Measurements from ENCODE around the gene TMPRSS13. TPM values are rescaled to one million over a fixed set of nuclear protein-coding genes. Genes with fewer than 3 reads are reported as not detected.

TMPRSS13 gene
- total RNA-seq, 4 donors from 2014 or later, result 0.60 to 1.7 TPM; not detected in 2

- no peak overlapping the region for H3K4me3 ChIP-seq
- no peak for DNase-seq (ENCODE audit: low spot score in 2 of 2)
- H3K36me3 ChIP-seq, result no peaks in the 10 kb centered on the region
- no peaks in the 10 kb centered on the region for H3K9me3 ChIP-seq
- H3K27ac ChIP-seq, result no peak overlapping the region
- TF ChIP-seq POLR2A (IDR thresholded peaks at IDR 0.05) (no peak), EP300 (IDR thresholded peaks at IDR 0.05) (no peak)
- TF ChIP-seq, protein P1, sequence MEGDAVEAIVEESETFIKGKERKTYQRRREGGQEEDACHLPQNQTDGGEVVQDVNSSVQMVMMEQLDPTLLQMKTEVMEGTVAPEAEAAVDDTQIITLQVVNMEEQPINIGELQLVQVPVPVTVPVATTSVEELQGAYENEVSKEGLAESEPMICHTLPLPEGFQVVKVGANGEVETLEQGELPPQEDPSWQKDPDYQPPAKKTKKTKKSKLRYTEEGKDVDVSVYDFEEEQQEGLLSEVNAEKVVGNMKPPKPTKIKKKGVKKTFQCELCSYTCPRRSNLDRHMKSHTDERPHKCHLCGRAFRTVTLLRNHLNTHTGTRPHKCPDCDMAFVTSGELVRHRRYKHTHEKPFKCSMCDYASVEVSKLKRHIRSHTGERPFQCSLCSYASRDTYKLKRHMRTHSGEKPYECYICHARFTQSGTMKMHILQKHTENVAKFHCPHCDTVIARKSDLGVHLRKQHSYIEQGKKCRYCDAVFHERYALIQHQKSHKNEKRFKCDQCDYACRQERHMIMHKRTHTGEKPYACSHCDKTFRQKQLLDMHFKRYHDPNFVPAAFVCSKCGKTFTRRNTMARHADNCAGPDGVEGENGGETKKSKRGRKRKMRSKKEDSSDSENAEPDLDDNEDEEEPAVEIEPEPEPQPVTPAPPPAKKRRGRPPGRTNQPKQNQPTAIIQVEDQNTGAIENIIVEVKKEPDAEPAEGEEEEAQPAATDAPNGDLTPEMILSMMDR (IDR thresholded peaks at IDR 0.05), result no peak
- H3K27me3 ChIP-seq, result no peaks in the 10 kb centered on the region
- peaks cover 0 to 8% (median 3%) of the 10 kb centered on the region in 4 donors for H3K4me1 ChIP-seq
- WGBS, 2 donors, result 78 to 82% methylated on average over 12 of the region's 12 CpGs
These were observed 18.1 kb downstream of the TMPRSS13 start for GRCh38 chr11:117910941-117911655.

DNA sequence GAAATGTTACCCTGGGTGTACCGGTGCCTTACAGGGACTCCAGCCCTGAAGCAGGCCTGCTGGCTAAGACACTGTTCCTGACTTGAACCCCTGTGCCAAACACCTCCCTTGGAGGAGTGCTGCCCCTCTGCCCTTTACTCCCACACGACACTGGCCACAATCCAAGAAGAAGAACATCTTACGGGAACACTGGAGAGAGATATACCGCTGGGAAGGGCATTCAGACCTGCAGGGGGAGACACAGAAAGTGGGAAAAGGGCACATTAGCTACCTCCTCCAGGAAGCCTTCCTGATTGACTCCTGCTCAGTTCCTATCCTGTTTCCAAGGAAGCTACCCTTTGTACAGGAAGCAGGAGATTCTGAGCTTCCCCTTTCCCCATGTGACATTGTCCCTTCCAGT lies 18.7 kb downstream of the TMPRSS13 start:
- Histone ChIP-seq H3K27me3 (no peaks in the 10 kb centered on the region), H3K4me3 (no peak overlapping the region), H3K36me3 (no peaks in the 10 kb centered on the region), H3K27ac (no peak overlapping the region), H3K4me1 (peaks cover 0 to 8% (median 3%) of the 10 kb centered on the region in 4 donors), H3K9me3 (no peaks in the 10 kb centered on the region)
- no peak for DNase-seq (ENCODE audit: low spot score in 2 of 2)
- TF ChIP-seq EP300 (IDR thresholded peaks at IDR 0.05), result no peak
- no peak for TF ChIP-seq POLR2A (IDR thresholded peaks at IDR 0.05)
- TF ChIP-seq, protein P1 (IDR thresholded peaks at IDR 0.05), result no peak
- 42 to 56% methylated on average over 4 of the region's 4 CpGs for WGBS, 2 donors

- Histone ChIP-seq H3K27me3 (no peaks in the 10 kb centered on the region), H3K9me3 (no peaks in the 10 kb centered on the region), H3K36me3 (no peaks in the 10 kb centered on the region), H3K4me1 (peaks cover 0 to 8% (median 3%) of the 10 kb centered on the region in 4 donors), H3K4me3 (no peak overlapping the region), H3K27ac (no peak overlapping the region)
- no peak for TF ChIP-seq POLR2A (IDR thresholded peaks at IDR 0.05)
- DNase-seq (ENCODE audit: low spot score in 2 of 2), result no peak
- WGBS, 2 donors, result 87 to 89% methylated on average over 20 of the region's 20 CpGs
These were observed 19.4 kb downstream of the TMPRSS13 start for GRCh38 chr11:117909611-117910382.

- Histone ChIP-seq H3K4me1 (peaks cover 0 to 8% (median 3%) of the 10 kb centered on the region in 4 donors), H3K27ac (no peak overlapping the region), H3K36me3 (no peaks in the 10 kb centered on the region), H3K9me3 (no peaks in the 10 kb centered on the region), H3K27me3 (no peaks in the 10 kb centered on the region), H3K4me3 (no peak overlapping the region)
- TF ChIP-seq POLR2A (IDR thresholded peaks at IDR 0.05) (no peak), EP300 (IDR thresholded peaks at IDR 0.05) (no peak)
- TF ChIP-seq, protein P1 (IDR thresholded peaks at IDR 0.05), result no peak
- WGBS, 2 donors, result 74 to 75% methylated on average over 4 of the region's 4 CpGs
- DNase-seq (ENCODE audit: low spot score in 2 of 2), result no peak
These were observed 20.1 kb downstream of the TMPRSS13 start for GRCh38 chr11:117908959-117909610.

DNA sequence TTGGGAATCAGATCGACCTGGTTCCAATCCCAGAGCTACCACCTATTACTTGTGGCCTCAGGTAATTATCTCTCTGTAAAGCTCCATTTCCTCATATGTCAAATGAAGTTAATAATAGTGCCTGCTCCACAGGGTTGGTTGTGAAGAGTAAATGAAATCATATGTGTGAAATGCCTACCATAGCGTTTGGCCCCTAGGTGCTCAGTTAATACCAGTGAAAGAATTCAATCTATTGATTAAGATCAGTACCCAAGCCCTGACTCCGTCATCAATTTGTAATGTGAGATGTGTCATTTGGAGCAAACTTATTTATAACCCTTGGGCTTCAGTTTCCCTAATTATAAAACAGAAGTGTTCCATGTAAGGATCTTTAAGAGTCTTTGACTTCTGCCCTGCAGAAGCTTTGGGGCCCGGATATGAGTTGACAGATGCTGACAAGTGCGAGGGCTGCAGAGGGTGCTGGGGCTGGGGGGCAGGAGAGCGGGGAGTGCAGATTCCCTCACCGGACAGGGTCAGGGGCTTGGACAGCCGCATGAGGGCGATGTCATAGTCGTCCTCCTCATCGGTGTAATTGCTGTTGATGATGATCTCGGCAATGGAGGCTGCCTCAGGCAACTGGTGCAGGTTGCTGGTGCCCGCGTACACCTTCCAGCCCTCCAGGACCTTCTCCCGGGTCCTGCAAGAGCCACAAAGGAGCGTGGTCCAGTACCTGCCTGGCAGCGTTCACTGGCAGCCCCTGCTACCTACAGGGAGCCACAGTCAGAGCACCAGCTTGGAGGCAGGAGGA lies 20.9 kb downstream of the TMPRSS13 start:
- Histone ChIP-seq H3K4me1 (peaks cover 0 to 8% (median 3%) of the 10 kb centered on the region in 4 donors), H3K36me3 (no peaks in the 10 kb centered on the region), H3K27me3 (no peaks in the 10 kb centered on the region), H3K27ac (no peak overlapping the region), H3K9me3 (no peaks in the 10 kb centered on the region), H3K4me3 (no peak overlapping the region)
- TF ChIP-seq, protein P1 (IDR thresholded peaks at IDR 0.05), result no peak
- 75 to 87% methylated on average over 13 of the region's 17 CpGs for WGBS, 2 donors
- no peak for DNase-seq (ENCODE audit: low spot score in 2 of 2)
